Adrenal gland (tissue), 12 donors: ENCODE data around the gene NAAA. TPM values are rescaled to one million over a fixed set of nuclear protein-coding genes. Genes with fewer than 3 reads are reported as not detected.

Experiments
- DNase-seq, 7 donors: peaks; one replicate each; pipeline ENCODE4 v3.0.0-alpha.2; 2019 to 2020
- H3K27ac ChIP-seq, 5 donors: fragments of 200-600 bp; sonication (generic) in 4 of 5; 1 replicate in 3 of 5; 2 replicates in 2 of 5; pipeline versions ENCODE4 v1.5.1 to v1.8.0; 2016 to 2020; ENCODE audit warnings: mild to moderate bottlenecking in 1 of 5
- H3K27me3 ChIP-seq: fragments of 200-600 bp; 2 replicates; pipeline ENCODE4 v1.8.0; 2021
- H3K36me3 ChIP-seq, 2 donors: fragments of 200-600 bp; replicated peaks in 1 of 2; 1 replicate in 1 of 2; 2 replicates in 1 of 2; pipeline versions ENCODE4 v1.5.1 to v1.8.0; 2018 to 2022
- H3K4me1 ChIP-seq, 2 donors: fragments of 200-600 bp; replicated peaks in 1 of 2; 1 replicate in 1 of 2; 2 replicates in 1 of 2; pipeline versions ENCODE4 v1.5.1 to v1.8.0; 2018 to 2021
- H3K4me3 ChIP-seq, 4 donors: fragments of 200-600 bp; sonication (generic) in 3 of 4; one replicate each; pipeline ENCODE4 v1.5.1; 2016 to 2018
- H3K9me3 ChIP-seq, 3 donors: fragments of 200-600 bp; sonication (generic) in 1 of 3; replicated peaks in 1 of 3; 1 replicate in 2 of 3; 2 replicates in 1 of 3; pipeline versions ENCODE4 v1.5.1 to v1.8.0; 2016 to 2021
- CTCF ChIP-seq, 6 experiments: fragments of 450-650 bp in 4 of 6; fragments of 200-600 bp in 2 of 6; sonication (generic) in 1 of 6; IDR thresholded peaks; 1 replicate in 5 of 6; 2 replicates in 1 of 6; pipeline versions ENCODE4 v1.5.1 to v1.8.0; 2016 to 2021; ENCODE audit warnings: antibody characterized with exemption in 6 of 6, mild to moderate bottlenecking in 2 of 6, moderate library complexity in 1 of 6
- POLR2A ChIP-seq, 2 donors: fragments of 450-650 bp; IDR thresholded peaks; one replicate each; pipeline ENCODE4 v1.6.1; 2017; ENCODE audit warnings: antibody characterized with exemption in 2 of 2, mild to moderate bottlenecking in 2 of 2, moderate library complexity in 1 of 2
- WGBS, 4 donors: extraction: QIAGEN DNeasy Blood & Tissue Kit in 2 of 4; methylation state at CpG; one replicate each; pipeline versions ENCODE4 v1.1.5 to v1.1.7; 2013 to 2017; 5-methylcytosine and 5-hydroxymethylcytosine counted together
- intact Hi-C, 2 donors: fragments of 100-400 bp; cut with DNase I; formaldehyde crosslinking; loops; one replicate each; pipeline versions ENCODE4 v1.14.1 to v1.15.0; 2022 to 2023
- polyA plus RNA-seq, 3 donors: library from polyadenylated mRNA; stranded (reverse); fragments of 200-250 nt in 2 of 3; fragments of 350-450 nt in 1 of 3; fragmentation: Illumina TruSeq in 1 of 3; extraction: RNeasy Lipid Tissue Mini Kit (QIAGEN cat#74804) in 1 of 3; gene quantifications; one replicate each; pipeline ENCODE4 v1.2.3, GENCODE V29; 2013 to 2014
- total RNA-seq, 9 donors: library from RNA; depleted of rRNA in 4 of 9; stranded (reverse); fragments of >200 nt in 4 of 9; fragments of 120-200 nt in 1 of 9; fragmentation: NEBNext Ultra II Directional in 1 of 9; extraction: Animal tissue kit (Norgen Biotek cat#: 25700) in 1 of 9; gene quantifications; one replicate each; pipeline versions ENCODE4 v1.1.0 to v1.2.4, GENCODE V29; 2013 to 2023
- donor health status: healthy with polysubstance abuse.
- donor health status: Bipolar disorder and iron deficiency.
- donor health status: DM: yes; HTN: yes; CAD: no.
- donor health status: DM: no; HTN: no; CAD: no.
- donor health status: DM: no; HTN: no; CAD: no.
- donor health status: DM: yes; HTN: yes; CAD: no.

NAAA gene
- total and polyA plus RNA-seq, 12 donors, result 5.1 to 75.6 (median 25.0) TPM

GRCh38 chr4:75980576-75980975 lies 39.8 kb upstream of the NAAA start:
- Histone ChIP-seq H3K27me3 (no peaks in the 10 kb centered on the region), H3K27ac (no peak overlapping the region), H3K36me3 (peaks cover 0 to 38% of the 10 kb centered on the region in 2 donors), H3K4me3 (no peak overlapping the region), H3K4me1 (no peaks in the 10 kb centered on the region), H3K9me3 (no peaks in the 10 kb centered on the region)
- WGBS, 4 donors, result 74 to 92% (median 80%) methylated on average over 3 to 4 of the region's 4 CpGs
- intact Hi-C loops, result no loop called here
- no peak for TF ChIP-seq CTCF (IDR thresholded peaks at IDR 0.05)
- no peak for TF ChIP-seq POLR2A (IDR thresholded peaks at IDR 0.05)
- DNase-seq, result no peak

DNA sequence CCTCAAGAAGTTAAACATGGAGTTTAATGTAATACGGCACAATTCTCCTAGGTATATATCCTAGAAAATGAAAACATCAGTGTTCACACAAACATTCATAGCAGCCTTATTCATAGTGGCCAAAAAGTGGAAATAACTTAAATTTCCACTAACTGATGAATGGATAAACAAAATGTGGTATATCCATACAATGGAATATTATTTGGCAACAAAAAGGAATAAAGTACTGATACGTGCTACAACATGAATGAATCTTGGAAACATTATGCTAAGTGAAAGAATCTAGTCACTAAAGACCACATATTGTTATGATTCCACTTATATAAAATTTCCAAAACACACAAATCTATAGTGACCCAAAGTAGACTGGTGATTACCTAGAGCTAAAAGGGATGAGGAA lies 35.4 kb upstream of the NAAA start:
- Histone ChIP-seq H3K27me3 (no peaks in the 10 kb centered on the region), H3K9me3 (no peaks in the 10 kb centered on the region), H3K27ac (no peak overlapping the region), H3K36me3 (peaks cover 0 to 79% of the 10 kb centered on the region in 2 donors), H3K4me3 (no peak overlapping the region), H3K4me1 (no peaks in the 10 kb centered on the region)
- TF ChIP-seq POLR2A (IDR thresholded peaks at IDR 0.05) (no peak), CTCF (IDR thresholded peaks at IDR 0.05) (no peak)
- no peak for DNase-seq
- intact Hi-C loops, result no loop called here
- 96 to 99% (median 98%) methylated on average over 2 of the region's 2 CpGs for WGBS, 4 donors

GRCh38 chr4:75973766-75974165 lies 33.0 kb upstream of the NAAA start:
- Histone ChIP-seq H3K4me1 (no peaks in the 10 kb centered on the region), H3K27me3 (no peaks in the 10 kb centered on the region), H3K4me3 (no peak overlapping the region), H3K36me3 (peaks cover 0 to 94% of the 10 kb centered on the region in 2 donors), H3K9me3 (no peaks in the 10 kb centered on the region), H3K27ac (no peak overlapping the region)
- intact Hi-C loops, result no loop called here
- no peak for DNase-seq
- TF ChIP-seq POLR2A (IDR thresholded peaks at IDR 0.05) (no peak), CTCF (IDR thresholded peaks at IDR 0.05) (no peak)

DNA sequence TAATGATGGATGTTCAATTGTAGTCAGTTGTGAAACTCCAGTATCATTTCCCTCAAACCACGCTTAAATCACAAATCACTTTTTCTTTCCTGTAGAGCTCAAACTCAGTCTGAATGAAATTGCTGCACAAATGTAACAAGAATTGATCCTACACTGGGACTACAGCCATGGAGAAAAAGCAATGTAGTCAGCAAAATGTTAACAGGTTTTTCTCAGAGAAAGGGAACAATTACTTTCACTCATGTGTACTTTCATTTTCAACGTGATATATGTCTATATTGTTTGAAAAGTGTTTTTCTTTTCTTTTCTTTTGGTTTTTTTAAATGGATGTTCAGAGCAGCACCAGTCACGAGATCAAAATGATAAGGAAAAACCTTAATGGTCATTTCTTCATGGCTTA lies 27.3 kb upstream of the NAAA start:
- no peak for TF ChIP-seq CTCF (IDR thresholded peaks at IDR 0.05)
- TF ChIP-seq POLR2A (IDR thresholded peaks at IDR 0.05), result no peak
- Histone ChIP-seq H3K27me3 (no peaks in the 10 kb centered on the region), H3K4me1 (no peaks in the 10 kb centered on the region), H3K27ac (no peak overlapping the region), H3K36me3 (peaks cover 0 to 88% of the 10 kb centered on the region in 2 donors), H3K4me3 (no peak overlapping the region), H3K9me3 (no peaks in the 10 kb centered on the region)
- whole genome bisulfite sequencing, 4 donors, result 72 to 84% (median 82%) methylated on average over 3 of the region's 3 CpGs
- intact Hi-C loops, result no loop called here
- no peak for DNase-seq
